Fibroblast of the aortic adventitia (primary cell): ENCODE data around the gene KLK7. TPM values are rescaled to one million over a fixed set of nuclear protein-coding genes. Genes with fewer than 3 reads are reported as not detected.

Source experiments
- DNase-seq: peaks from one replicate; pipeline ENCODE4 v3.0.0-alpha.2; 2010; ENCODE audit warnings: low read depth
- H3K4me3 ChIP-seq: 2 replicates; pipeline ENCODE4 v1.5.1; 2011; ENCODE audit warnings: low read depth, mild to moderate bottlenecking, control low read depth, low read length, moderate library complexity
- CTCF ChIP-seq: IDR thresholded peaks from 2 replicates; pipeline ENCODE4 v1.5.1; 2011; ENCODE audit warnings: mild to moderate bottlenecking, low read length, control low read depth, inconsistent platforms; ENCODE audit not compliant: insufficient read depth
- total RNA-seq: library from RNA; depleted of rRNA; stranded (reverse); fragments of >200 nt; gene quantifications from 2 replicates; pipeline ENCODE4 v1.2.3, GENCODE V29; 2012; ENCODE audit warnings: low replicate concordance

Gene KLK7
- total RNA-seq, 1 donor: 0.18 TPM

DNA sequence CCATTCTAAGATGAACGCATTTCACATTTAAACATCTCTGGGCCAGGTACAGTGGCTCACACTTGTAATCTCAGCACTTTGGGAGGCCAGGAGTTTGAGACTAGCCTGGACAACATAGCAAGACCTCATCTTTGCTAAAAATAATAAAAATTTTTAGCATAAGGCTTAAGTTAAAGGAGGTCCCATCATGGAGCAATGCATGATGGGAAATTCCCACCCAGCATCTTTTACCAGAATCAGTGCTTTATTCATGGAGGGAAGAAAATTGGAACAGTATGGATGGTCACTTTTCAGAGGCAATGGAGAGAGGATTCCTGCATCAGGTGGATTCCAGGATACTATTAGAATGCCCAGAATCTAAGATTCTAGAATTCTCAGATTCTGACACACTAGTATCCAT lies 21.5 kb upstream of the KLK7 start:
- TF ChIP-seq CTCF: no peak
- DNase-seq: no peak
- no peak overlapping the region for H3K4me3 ChIP-seq

- no peak for DNase-seq
- no peak overlapping the region for H3K4me3 ChIP-seq
- TF ChIP-seq CTCF: no peak
Measured at GRCh38 chr19:51003316-51003715, 19.6 kb upstream of the KLK7 start.

DNA sequence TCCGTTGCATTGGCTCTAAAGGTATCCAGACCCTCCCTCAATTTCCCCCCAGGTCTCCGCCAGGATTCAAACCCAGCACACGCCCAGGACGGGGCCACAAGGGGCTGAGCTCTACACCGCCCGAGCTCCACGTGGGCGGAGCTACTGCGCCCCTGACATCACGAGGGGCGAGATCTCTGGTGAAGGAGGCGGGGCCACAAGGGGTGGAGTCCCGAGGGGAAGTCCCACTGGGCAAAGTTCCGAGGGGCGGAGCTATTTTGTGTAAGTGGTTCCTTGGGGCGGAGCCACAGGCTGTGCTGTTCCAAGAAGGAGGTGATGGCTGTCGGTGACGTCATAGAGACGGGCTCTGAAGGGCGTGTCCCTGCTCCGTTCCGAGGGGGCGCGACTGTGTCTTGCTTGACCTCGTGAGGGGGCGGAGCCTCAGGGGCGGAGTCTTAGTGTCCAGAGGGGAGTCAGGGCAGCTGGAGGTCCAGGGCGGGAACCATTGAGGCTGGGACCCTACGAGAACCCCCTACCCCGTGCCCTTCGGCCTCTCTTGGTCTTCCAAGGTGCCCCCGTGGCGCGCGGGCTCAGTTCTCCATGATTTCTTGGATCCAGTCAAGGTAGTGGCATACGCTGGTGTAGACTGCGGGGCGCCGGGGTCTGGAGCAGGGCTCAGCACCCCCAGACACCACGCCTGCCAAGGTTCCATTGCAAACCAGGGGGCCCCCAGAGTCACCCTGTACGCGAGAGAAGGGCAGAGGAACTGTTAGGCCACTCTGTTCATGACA lies 19.0 kb upstream of the KLK7 start:
- no peak for TF ChIP-seq CTCF
- no peak overlapping the region for H3K4me3 ChIP-seq
- no peak for DNase-seq

- DNase-seq: no peak
- TF ChIP-seq CTCF: no peak
- H3K4me3 ChIP-seq: no peak overlapping the region
Measured at GRCh38 chr19:51002089-51002532, 18.4 kb upstream of the KLK7 start.

DNA sequence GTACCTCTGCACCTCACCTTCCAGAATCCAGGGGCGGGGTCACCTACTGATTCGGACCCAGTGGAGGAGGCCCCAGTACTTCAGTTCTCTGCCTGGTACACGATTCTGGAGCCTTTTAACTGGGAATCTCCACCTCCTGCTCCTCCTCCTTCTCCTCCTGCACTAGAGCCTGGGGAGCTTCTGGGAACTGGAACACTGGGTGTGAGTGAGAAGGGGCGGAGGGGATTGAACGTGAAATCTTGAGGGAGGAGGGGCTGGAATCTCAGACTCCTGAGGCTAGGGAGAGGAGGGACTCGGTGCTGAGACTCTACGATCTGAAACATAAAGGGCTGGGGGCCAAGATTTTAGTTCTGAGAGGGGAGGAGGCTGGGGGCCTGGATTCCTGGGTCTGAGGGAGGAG lies 17.8 kb upstream of the KLK7 start, which contains the start of gene KLK8:
Gene KLK8 (minus strand): TSS at position 90 of the 400 bp plus-strand sequence. CDS start 437 bp downstream, outside the sequence.
- no peak within 1 kb of the TSS for H3K4me3 ChIP-seq
- DNase-seq: no peak
- no peak for TF ChIP-seq CTCF

DNA sequence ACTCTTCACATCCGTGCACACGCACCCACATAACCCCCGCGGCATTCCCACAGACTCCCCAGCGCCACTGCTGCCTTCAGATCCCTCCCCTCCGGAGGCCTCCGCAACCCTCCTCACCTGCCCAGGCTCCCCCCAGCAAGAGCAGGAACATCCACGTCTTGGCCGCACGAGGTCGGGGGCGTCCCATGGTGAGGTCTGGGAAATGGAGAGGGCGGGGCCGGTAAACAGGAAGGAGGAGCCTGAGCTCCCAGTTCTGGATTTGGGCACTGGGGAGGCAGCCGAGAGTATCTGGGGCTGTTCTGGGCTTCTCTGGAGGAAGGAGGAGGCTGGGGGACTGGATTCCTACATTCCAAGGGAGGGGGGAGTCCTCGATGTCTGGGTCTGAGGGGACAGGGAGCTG lies 17.3 kb upstream of the KLK7 start:
- no peak for TF ChIP-seq CTCF
- H3K4me3 ChIP-seq: no peak overlapping the region
- DNase-seq: no peak

GRCh38 chr19:51000426-51000825 lies 16.7 kb upstream of the KLK7 start:
- TF ChIP-seq CTCF: no peak
- H3K4me3 ChIP-seq: no peak overlapping the region
- DNase-seq: no peak
